Frontal cortex (tissue), 4 donors: ENCODE measurements around the gene IL1RAPL1. TPM values are rescaled to one million over a fixed set of nuclear protein-coding genes. Genes with fewer than 3 reads are reported as not detected.

Experiments used
- DNase-seq, 2 donors: peaks; one replicate each; pipeline ENCODE4 v3.0.0; 2012; ENCODE audit warnings: low spot score in 2 of 2
- FAIRE-seq: peaks from 2 replicates; lab custom pipeline; 2012; peaks lifted over from hg19 to GRCh38; lab: Jason Lieb, UNC
- total RNA-seq: library from RNA; depleted of rRNA; stranded (reverse); fragments of >200 nt; gene quantifications from one replicate; pipeline ENCODE4 v1.2.3, GENCODE V29; 2014
- donor health status: control.
- donor health status: control.
- donor health status: control.

The IL1RAPL1 gene
- total RNA-seq, 1 donor from 2014 or later: 14.3 TPM

DNA sequence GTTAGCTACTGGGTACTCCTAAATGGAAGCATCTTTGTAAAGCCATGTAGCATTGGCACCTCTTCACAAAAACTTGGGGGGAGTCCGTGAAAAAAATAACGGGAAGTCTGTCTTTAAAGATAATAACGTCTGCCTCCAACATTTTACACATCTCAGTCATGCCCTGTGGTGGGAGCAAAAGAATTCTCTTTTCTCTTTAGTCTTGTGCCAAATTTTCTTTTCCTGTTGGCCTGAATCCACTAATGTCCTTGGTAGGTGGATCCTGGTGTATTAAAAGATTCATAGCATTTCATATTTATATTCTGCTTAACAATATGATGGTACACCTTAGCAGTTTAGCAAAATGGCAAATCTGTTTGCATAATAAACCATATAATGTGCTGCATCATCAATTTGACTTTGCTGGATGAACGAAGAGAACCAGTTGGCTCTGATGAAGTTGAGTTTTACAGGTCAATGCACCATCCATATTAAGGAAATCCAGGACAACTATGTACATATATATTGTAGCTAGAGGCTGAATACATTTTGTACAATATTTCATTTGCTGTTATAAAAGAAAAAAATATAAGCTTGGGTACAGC, 881.8 kb downstream of the IL1RAPL1 start:
- FAIRE-seq: no peak
- no peak for DNase-seq

DNA sequence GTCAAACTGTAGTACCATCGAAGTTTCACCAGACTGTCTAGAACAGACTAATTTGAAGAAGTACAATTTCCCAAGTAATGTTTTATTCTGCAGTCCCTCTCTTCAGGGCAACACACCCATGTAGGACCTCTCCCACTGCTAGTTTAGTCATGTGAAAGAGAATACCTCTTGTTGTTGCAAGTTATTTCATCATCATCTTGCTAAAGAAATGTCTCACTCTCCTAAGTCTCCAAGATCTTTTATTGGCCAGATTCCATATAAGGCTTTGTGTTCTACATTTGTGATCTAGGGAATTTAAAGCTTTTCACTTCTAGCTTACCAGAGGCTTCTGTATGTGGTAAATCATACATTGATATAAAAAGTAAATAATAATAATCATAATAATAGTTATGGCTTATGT, 882.8 kb downstream of the IL1RAPL1 start:
- no peak for FAIRE-seq

DNA sequence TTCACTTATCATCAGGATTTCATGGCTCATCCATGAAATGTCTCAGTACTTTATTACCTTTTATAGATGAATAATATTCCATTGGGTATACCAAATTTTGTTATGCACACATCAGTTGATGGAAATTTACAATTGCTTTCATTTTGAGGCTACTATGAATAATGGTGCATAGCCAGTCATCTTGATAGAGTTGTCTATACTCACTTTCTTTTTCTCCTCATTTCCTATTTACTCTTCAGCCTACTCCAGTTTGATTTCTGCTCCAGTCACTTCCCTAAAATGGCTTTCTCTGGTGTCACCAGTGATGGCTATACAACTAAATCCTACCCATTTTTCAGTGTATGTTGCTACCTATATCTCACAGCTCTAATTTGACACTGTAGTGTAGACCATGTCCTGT, 884.6 kb downstream of the IL1RAPL1 start:
- DNase-seq (no peak), FAIRE-seq (no peak)

More for the DNA sequence above, 882.8 kb downstream of the IL1RAPL1 start:
- DNase-seq: no peak

DNA sequence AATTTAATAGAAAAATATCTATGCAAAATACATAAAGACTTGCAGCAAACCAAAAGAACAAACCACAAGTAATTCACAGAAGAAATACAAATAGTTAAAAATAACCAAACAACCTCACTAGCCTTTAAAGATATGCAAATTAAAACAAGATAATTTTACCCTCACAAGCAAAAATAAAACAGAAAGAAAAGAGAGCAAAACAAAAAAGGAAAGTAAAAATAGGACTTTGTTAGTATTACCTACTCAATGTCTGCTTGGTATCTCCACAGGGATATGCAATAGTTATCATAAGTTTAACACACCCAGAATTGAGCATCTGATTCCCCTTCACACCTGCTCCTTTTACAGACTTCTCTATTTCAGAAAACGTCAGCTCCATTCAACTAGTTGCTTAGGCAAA, 890.6 kb downstream of the IL1RAPL1 start:
- DNase-seq: no peak
- no peak for FAIRE-seq

DNA sequence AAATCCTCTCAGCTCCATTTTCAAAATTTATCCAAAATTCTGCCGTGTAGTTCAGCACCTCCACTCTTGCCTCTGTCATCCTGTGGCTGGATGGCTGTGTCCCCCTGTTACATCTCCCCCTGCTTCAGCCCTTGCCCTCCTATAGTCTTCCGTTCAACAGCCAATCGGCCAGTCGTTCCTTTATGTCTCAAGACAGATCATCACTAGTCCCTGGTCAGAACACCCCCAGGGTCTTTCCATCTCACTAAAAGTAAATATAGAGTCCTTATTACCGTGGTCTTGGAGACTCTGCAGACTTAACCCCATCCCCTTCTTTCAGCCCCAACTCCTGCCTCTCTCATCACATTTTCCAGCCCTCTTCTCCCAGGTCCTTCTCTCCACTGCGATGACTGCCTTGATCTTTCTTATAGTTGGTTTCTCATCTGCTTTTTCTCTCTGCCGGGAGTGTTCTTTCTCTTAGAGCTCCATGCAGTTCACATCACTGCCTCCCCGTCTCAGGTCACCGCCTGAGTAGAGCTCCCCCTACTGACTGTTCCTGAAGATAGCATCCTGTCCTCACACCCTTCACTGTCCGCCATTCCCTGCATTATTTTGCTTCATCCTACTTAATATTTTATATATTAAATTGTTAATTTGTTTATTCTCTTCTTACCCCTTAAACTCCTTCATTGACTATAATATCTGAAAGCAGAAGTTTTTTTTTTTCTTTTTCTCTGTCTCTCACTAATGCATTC, 891.3 kb downstream of the IL1RAPL1 start:
- DNase-seq: no peak
- no peak for FAIRE-seq

DNA sequence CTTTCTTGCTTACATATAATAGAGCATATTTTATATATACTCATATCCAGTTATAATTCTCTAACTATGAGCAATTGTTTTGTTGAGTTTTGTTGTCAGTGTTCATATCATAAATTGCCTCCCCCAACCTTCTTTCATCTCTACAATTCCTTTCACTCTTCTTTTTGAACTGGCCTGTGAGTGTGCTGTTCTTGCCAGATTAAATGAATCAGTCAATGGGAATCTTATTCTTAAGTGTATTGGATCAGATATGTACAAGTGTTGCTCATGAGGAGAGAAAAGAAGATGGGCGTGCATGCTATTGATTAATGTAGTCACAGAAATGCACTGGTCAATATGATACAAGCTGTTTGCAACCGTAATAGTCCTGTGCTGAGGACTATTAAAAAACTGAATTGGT, 900.0 kb downstream of the IL1RAPL1 start:
- DNase-seq: no peak
- no peak for FAIRE-seq

DNA sequence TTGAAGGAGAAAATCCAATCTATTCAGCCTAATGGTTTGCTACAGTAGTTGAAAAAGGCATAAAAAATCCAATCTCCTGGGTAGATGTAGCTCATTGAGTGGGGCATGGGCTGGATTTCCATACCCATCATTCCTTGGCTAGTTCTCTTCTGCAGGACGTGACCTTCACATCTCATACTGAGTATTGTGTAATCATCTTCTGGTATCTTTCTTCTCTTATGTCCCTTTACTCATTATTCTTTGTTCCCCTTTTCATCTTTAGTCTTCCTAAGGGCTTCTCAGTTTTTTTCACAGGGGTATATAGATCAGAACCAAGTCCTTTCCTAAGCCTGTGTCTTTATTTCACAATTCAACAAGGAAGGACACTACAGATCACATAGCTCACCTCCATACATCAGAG, 900.5 kb downstream of the IL1RAPL1 start:
- no peak for FAIRE-seq

DNA sequence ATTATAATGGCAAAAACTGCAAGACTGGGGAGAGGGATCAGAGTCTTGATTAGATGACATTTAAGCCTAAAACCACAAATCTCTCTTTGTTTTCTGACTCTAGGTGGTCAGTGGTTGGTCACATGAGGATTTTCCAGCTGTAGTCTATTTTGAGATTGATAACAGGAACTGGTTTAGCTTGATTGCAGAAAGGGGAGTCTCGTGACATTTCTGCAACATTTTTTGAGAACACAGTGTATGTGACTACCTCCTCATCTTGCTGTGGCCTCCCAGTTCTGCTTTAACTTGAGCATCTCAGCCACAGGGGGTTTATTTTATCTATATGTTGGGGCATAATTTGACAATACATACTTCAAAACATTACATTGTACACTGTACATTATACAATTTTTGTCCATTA, 901.7 kb downstream of the IL1RAPL1 start:
- FAIRE-seq: no peak
- DNase-seq: no peak

More for the DNA sequence above, 900.5 kb downstream of the IL1RAPL1 start:
- DNase-seq: no peak

DNA sequence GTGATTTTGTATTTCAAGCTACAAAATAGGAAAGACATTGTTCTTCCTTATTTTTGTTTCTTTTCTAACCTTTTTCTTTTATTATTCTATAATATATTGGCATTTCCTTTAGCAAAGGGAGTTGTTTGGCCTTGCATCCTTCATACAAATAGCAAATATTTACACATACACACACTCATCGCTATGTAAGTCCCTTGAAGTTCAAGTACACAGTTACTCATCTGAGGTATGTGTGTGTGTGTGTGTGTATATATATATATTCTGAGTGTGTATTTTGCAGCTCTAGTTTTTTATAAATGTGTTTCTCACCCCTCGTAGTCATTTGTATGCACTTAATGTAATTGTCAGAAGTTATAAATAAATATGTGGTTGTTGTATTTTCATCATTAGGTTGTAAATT, 903.4 kb downstream of the IL1RAPL1 start:
- FAIRE-seq: no peak
- no peak for DNase-seq

DNA sequence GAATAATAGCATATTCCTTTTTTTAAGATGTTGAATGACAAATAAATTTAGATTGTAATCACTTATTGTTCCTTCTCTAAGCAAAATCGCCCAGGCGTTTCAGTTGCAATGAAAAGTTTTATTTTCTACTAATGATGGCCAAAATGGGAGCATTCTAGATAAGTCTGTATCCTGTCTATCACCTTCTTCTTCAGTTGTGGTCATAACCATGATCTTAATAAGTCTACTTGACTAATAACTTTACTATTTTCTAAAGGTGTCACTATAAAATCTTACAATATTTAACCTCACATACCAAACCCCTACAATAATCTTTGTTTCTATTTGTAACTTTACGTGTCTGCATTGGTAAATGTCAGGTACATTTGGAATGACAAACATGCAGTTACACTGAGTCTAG, 904.4 kb downstream of the IL1RAPL1 start:
- DNase-seq (no peak), FAIRE-seq (no peak)

DNA sequence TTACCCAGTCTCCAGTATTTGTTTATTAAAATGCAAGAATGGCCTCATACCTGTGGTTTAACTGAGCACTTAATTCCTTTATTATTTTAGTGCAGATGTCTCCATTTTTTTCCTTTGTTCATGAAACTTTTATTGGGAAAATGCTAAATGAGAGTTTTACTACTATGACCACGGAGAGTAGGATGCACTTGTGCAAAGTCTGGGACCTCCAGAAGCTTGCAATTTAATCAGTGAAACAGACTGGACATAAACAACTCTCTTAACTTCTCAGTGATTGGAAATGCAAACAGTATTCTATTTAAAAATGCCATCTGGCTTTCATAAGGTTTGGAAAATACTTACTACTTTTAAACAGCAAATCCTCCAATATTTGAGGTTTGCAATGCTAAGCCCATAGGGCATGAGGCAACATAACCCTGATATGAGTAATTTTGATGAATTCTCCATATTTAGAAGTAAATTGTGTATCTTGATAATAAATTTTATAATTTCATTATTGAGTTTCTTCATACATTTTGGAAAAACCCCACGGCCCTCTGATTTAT, 909.5 kb downstream of the IL1RAPL1 start:
- FAIRE-seq (no peak), DNase-seq (no peak)

DNA sequence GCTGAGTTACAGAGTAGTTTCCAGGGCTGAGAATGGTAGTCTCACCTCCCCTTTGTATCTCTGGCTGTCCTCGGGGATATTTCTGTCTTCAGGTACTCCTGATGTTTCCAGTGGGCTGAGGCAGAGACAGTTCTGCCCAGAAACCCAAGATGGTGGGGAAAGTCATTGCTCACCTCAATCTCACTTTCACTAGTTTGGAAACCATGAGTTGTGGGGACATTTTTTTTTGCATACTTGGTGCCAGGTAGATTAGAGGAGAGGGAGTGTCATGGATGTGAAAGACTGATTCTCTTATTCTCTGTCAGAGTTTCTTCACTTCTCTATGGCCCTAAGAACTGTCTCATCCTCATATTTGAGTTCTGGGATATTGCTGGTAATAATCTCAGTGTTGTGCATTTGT, 919.5 kb downstream of the IL1RAPL1 start:
- no peak for FAIRE-seq

DNA sequence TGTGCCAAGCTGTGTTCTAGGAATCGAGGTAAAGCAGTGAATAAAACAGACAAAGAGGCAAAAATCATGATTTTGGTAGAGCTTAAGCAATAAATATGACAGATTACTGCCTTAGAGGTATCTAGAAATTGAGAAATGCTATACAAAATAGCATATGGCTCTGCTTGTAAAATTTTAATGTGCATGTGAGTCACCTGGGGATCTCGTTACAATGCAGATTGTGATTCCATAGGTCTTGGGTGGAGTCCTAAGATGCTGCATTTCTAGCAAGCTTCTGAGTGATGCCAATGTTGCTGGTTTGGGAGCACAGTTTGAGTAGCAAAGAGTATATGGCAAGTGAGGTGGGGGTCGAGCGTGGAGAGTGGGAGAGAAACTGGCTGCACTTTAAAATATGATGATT, 930.9 kb downstream of the IL1RAPL1 start:
- DNase-seq (no peak), FAIRE-seq (no peak)

More for the DNA sequence above, 919.5 kb downstream of the IL1RAPL1 start:
- no peak for DNase-seq

DNA sequence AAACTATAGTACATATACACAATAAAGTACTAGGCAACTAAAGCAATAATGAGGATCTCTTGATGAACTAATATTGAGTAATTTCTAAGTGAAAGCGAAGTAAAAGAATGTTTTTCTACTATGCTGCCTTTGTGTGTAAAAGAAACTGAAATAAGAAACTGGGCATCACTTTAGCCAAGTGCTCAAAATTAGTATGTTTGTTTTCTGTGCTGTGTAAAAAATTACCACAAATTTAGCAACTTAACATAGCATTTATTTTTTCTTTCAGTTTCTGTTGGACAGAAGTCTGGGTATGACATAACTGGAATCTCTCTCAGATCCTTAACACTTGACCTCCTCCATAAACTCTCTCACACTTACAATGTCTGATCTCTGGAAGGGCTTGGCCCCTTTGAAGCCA, 941.0 kb downstream of the IL1RAPL1 start:
- FAIRE-seq: no peak
- DNase-seq: no peak

DNA sequence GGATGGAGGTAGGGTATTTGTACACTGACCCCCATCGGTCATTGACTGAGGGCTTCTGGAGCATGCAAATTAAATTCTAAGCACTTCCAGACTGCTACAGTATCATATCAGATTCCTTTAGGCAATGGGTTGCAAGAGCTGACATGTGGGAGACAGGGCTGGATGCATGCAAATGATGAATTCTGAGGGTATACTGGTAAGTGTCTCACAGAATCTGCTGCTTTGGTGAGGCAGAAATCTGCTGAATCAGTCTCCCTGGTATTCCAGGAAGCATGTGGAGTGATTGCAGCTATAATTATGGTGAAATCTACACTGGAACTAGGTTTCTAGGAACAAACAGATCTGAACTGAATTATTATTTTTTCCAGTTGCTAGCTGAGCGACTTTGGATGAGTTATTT, 943.3 kb downstream of the IL1RAPL1 start:
- no peak for DNase-seq
- FAIRE-seq: no peak

DNA sequence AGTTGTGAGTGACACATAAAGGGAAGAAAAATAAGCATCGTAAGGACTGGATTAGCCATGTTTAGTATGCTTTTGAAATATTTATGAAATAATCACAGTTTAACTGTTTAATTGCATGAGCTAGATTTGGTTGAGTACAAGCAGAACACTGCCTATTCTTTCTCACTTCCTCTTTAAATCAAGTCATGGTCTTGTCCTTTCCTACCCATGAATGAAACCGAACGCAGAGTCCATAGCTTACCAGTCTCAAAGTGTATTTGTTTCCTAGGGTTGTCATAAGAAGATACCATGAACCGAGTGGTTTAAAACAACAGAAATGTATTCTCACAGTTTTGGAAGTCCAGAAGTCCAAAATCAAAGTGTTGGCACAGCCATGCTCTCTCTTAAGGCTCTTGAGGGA, 944.1 kb downstream of the IL1RAPL1 start:
- no peak for FAIRE-seq
- no peak for DNase-seq

DNA sequence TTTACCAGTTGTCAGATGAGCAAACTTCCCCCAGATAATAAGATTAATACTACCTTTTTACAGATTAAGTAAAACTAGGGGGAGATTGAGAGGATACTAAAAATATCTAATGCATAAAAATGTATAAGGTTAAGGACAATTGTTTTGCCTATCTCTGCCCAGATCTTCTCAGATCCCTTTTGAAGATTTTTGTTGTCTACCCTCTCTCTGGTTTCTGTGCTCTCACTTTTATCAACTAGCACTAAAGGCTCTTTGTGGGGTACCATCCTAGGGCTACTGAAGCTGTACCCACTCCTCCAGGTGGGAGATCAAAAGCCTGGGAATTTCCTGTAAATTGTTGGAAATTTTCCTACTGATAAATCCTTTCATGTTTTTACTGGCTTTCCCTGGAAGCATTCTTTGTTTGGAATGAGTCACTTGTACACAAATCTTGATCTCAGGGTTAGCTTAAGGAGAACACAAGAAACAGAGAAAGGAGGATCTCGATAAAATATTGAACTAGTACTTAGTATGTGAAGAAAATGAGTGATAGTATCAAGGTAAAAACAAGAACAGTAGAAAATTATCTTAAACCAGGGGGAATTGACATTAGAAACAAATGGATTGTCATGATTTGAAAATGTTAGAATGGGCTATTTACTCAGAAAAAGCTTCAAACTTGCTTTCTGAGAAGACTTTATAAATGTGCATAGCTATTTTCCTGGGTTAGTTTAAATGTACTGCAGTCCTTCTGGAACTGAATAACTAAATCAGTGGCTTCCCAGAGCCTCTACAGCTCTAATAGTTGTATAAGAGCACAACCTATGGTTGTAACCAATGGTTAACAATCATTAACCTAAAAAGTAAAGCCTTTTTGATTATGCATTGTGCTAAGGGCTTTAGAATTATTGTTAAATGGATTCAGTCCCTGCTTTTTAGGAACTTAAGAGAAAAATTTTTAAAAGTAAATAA, 948.2 kb downstream of the IL1RAPL1 start:
- FAIRE-seq (no peak), DNase-seq (no peak)

DNA sequence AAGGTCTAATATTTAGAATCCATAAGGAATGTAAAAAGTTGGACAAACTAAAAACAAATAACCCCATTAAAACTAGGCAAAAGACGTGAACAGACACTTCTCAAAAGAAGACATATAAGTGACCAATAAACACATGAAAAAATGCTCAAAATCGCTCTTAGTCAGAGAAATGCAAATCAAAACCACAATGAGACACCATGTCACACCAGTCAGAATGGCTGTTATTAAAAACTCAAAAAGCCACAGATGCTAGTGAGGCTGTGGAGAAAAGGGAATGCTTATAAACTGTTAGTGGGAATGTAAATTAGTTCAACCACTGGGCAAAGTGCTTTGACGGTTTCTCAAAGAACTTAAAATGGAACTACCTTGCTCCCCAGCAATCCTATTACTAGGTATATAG, 953.8 kb downstream of the IL1RAPL1 start:
- DNase-seq (no peak), FAIRE-seq (no peak)

DNA sequence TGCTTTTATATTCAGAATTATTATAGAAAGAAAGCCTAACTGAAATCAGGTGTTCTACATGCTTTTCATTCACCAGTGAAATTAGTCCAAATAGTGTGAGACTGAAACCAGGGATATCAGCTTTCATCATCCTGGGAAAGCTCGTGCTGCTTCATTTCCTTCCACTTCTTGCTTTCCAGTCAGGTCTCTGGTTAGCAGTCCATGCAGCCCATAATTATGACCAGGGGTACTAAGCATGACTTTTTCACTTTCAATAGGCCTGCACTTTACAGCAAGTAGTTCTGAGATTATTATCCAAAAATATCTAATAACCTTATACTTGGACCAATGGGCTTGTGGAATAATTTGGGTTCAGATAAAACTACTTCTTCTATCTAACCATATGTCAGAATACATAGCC, 954.9 kb downstream of the IL1RAPL1 start:
- FAIRE-seq: no peak
- DNase-seq: no peak

DNA sequence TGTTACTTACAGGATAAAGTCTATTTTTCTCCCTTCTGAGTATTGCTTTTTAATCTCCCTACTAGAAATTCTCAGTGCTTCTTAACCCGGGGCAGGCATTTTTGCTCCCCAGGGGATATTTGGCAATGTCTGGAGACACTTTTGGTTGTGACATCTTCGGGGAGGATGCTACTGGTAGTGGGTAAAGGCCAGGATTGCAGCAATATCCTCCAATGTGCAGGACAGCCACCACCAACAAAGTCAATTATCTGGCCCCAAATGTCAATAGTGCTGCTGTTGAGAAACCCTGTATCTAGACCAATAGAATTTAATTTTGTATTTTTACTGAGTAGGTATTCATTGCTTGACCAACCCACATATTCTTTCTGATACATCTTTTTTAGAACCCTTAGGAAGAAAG, 958.6 kb downstream of the IL1RAPL1 start:
- DNase-seq (no peak), FAIRE-seq (no peak)

DNA sequence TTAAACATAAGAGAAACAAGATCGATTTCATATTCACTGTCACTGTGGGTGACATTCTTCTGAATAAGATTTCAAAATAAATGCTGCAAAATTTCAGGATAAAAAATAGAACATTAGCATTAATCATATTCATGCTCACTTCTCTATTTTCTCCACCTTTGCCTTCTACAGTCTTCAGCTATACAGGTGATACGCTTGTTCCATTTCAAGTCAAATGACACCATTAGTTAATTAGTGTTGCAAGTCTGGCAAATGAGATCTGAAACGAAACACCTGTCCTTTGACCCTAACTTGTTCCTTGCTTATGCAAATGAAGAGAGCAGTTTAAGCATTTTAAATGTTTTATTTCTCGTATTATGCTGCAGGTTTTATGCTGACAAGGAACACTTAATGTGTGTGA, 960.6 kb downstream of the IL1RAPL1 start:
- no peak for DNase-seq
- no peak for FAIRE-seq
